GM12878 (cell line): Measurements from ENCODE around the gene KRTAP4-1. TPM values are rescaled to one million over a fixed set of nuclear protein-coding genes. Genes with fewer than 3 reads are reported as not detected.

ENCODE experiments used
- ATAC-seq: fragments of 200-7000 bp; cut with Tn5 transposase; 3 replicates; pipeline ENCODE4 v1.9.1; 2020; ENCODE audit warnings: mild to moderate bottlenecking, moderate library complexity
- BruUV-seq: library from RNA; stranded (reverse); fragments of 400-500 nt; replicated peaks from 2 replicates; lab custom pipeline; 2021; lab: Mats Ljungman, UMichigan
- CTCF ChIA-PET: fragments of 300-600 bp; sonication (Branson Sonifier 250); formaldehyde crosslinking; extraction: SDS; loops from one replicate; lab custom pipeline; 2021; ENCODE audit warnings: inconsistent platforms; lab: Yijun Ruan, JAX
- POLR2A ChIA-PET: fragments of 350-600 bp; formaldehyde crosslinking; extraction: SDS; loops from one replicate; lab custom pipeline; 2021; ENCODE audit warnings: inconsistent platforms; lab: Charles Lee
- RAD21 ChIA-PET: fragments of 300-600 bp; sonication (Branson Sonifier 250); formaldehyde crosslinking; loops from one replicate; lab custom pipeline; 2023; ENCODE audit warnings: antibody characterized with exemption; ENCODE audit not compliant: unreplicated experiment; lab: Charles Lee
- SMC1A ChIA-PET: fragments of 300-600 bp; sonication (Branson Sonifier 250); formaldehyde crosslinking; loops from one replicate; lab custom pipeline; 2023; ENCODE audit not compliant: unreplicated experiment, uncharacterized antibody; lab: Charles Lee
- DNase-seq: peaks from one replicate; pipeline ENCODE4 v3.0.0-alpha.2; 2011; ENCODE audit warnings: low read depth, low spot score
- FAIRE-seq: peaks from 3 replicates; lab custom pipeline; 2011; peaks lifted over from hg19 to GRCh38; lab: Jason Lieb, UNC
- H2AFZ ChIP-seq: 2 replicates; pipeline ENCODE4 v1.6.0; 2011; ENCODE audit warnings: low read depth, low read length, control low read depth; ENCODE audit not compliant: control insufficient read depth
- H3K27ac ChIP-seq: 2 replicates; pipeline ENCODE4 v1.5.1; 2011; ENCODE audit warnings: control low read depth; ENCODE audit not compliant: control insufficient read depth, insufficient read depth
- H3K27me3 ChIP-seq, 2 experiments: replicated peaks in 1 of 2; 2 replicates each; pipeline versions ENCODE4 v1.6.0 to v1.6.1; 2011; ENCODE audit warnings: low read length in 1 of 2; ENCODE audit not compliant: control insufficient read depth in 2 of 2, insufficient read depth in 2 of 2
- H3K36me3 ChIP-seq, 2 experiments: 2 replicates each; pipeline ENCODE4 v1.5.1; 2011; ENCODE audit warnings: low read length in 1 of 2; ENCODE audit not compliant: control insufficient read depth in 2 of 2, insufficient read depth in 2 of 2
- H3K4me1 ChIP-seq: 2 replicates; pipeline ENCODE4 v1.6.1; 2011; ENCODE audit warnings: mild to moderate bottlenecking, low read length, moderate library complexity, mixed read lengths; ENCODE audit not compliant: control insufficient read depth, insufficient read depth
- H3K4me2 ChIP-seq: 2 replicates; pipeline ENCODE4 v1.6.0; 2011; ENCODE audit warnings: control low read depth; ENCODE audit not compliant: control insufficient read depth, insufficient read depth
- H3K4me3 ChIP-seq: fragments of 200-600 bp; sonication (generic); 2 replicates; pipeline ENCODE4 v1.5.1; 2016
- H3K79me2 ChIP-seq: 2 replicates; pipeline ENCODE4 v1.6.0; 2011; ENCODE audit warnings: low read length; ENCODE audit not compliant: control insufficient read depth, insufficient read depth
- H3K9ac ChIP-seq: 2 replicates; pipeline ENCODE4 v1.8.0; 2011; ENCODE audit warnings: low read length, control low read depth, mixed read lengths; ENCODE audit not compliant: control insufficient read depth, insufficient read depth
- H3K9me3 ChIP-seq: replicated peaks from 3 replicates; pipeline ENCODE4 v1.5.1; 2011; ENCODE audit warnings: mild to moderate bottlenecking, low read length; ENCODE audit not compliant: control insufficient read depth, insufficient read depth
- H4K20me1 ChIP-seq: 2 replicates; pipeline ENCODE4 v1.6.0; 2011; ENCODE audit not compliant: control insufficient read depth, insufficient read depth
- HCFC1 ChIP-seq: fragments of 150-350 bp; IDR thresholded peaks from 2 replicates; pipeline ENCODE4 v1.6.1; 2014; ENCODE audit warnings: low read length
- JUND ChIP-seq: IDR thresholded peaks from 2 replicates; pipeline ENCODE4 v1.6.1; 2012; ENCODE audit warnings: low read depth, mild to moderate bottlenecking, low read length, improper control_type of control experiment, moderate library complexity
- NRF1 ChIP-seq: conservative IDR thresholded peaks from 2 replicates; pipeline ENCODE4 v1.6.1; 2011; ENCODE audit warnings: mild to moderate bottlenecking, low read depth, low read length, improper control_type of control experiment
- SIX5 ChIP-seq: IDR thresholded peaks from 2 replicates; pipeline ENCODE4 v1.6.1; 2011; ENCODE audit warnings: mild to moderate bottlenecking, low read depth, low read length, moderate library complexity; ENCODE audit not compliant: severe bottlenecking
- ZSCAN29 ChIP-seq: fragments of 450-650 bp; IDR thresholded peaks from 2 replicates; pipeline ENCODE4 v1.6.1; 2017; ENCODE audit warnings: mild to moderate bottlenecking, moderate library complexity
- WGBS: methylation state at CpG from one replicate; pipeline ENCODE4 v1.1.6; 2016; ENCODE audit warnings: low lambda C conversion rate; ENCODE audit not compliant: insufficient replicate concordance, insufficient coverage; ENCODE audit errors: missing lambda C conversion rate; 5-methylcytosine and 5-hydroxymethylcytosine counted together
- in situ Hi-C: fragments of 300-500 bp; cut with MboI; formaldehyde crosslinking; loops from 9 replicates; pipeline ENCODE4 v1.14.3; 2018; ENCODE audit warnings: mixed read lengths
- intact Hi-C: fragments of 100-400 bp; cut with micrococcal nuclease; formaldehyde crosslinking; loops from one replicate; pipeline ENCODE4 v1.14.2; 2022; ENCODE audit not compliant: unreplicated experiment
- polyA plus RNA-seq, 11 experiments: library from polyadenylated mRNA; depleted of rRNA in 4 of 11; unstranded in 6 of 11; stranded (reverse) in 5 of 11; fragments of >200 nt; fragmentation: Nextera tagmentation in 4 of 11; fragmentation: Illumina TruSeq in 1 of 11; extraction: Ambion mirVana in 4 of 11; extraction: Trizol in 1 of 11; gene quantifications; 1 replicate in 1 of 11; 2 replicates in 10 of 11; pipeline versions ENCODE4 v1.2.1 to v1.2.3, GENCODE V29; 2011 to 2016; ENCODE audit warnings: inconsistent platforms in 2 of 11, missing spikeins in 2 of 11, low read depth in 1 of 11
- total RNA-seq, 4 experiments: library from RNA; depleted of rRNA in 3 of 4; stranded (reverse); fragments of >200 nt in 3 of 4; fragmentation: Illumina TruSeq in 1 of 4; extraction: Trizol in 1 of 4; gene quantifications; 2 replicates each; pipeline versions ENCODE4 v1.2.1 to v1.2.3, GENCODE V29; 2013 to 2021
- TF ChIP-seq, protein P1 (sequence below): fragments of 450-650 bp; IDR thresholded peaks from 2 replicates; pipeline ENCODE4 v1.6.1; 2017; ENCODE audit warnings: antibody characterized with exemption, mild to moderate bottlenecking, moderate library complexity
- TF ChIP-seq, protein P2 (sequence below): fragments of 450-650 bp; conservative IDR thresholded peaks from 2 replicates; pipeline ENCODE4 v1.6.1; 2017; ENCODE audit warnings: mild to moderate bottlenecking, moderate library complexity
- TF ChIP-seq, protein P3 (sequence below): fragments of 450-650 bp; IDR thresholded peaks from 2 replicates; pipeline ENCODE4 v1.6.1; 2017; ENCODE audit warnings: borderline replicate concordance
- TF ChIP-seq, protein P4 (sequence below): fragments of 450-650 bp; IDR thresholded peaks from 2 replicates; pipeline ENCODE4 v1.6.1; 2016; ENCODE audit warnings: mild to moderate bottlenecking, moderate library complexity, borderline replicate concordance

KRTAP4-1 gene
- total and polyA plus RNA-seq, 10 of the 15 experiments (the other 5 are each of a cell fraction or from before 2014, with no cell fraction given), result not detected

- BruUV-seq, result no TSS peak
- no peak within 1 kb of the TSS for H2AFZ ChIP-seq
These were observed 24.1 kb downstream of the KRTAP4-1 start, which contains the start of gene KRTAP4-4 for GRCh38 chr17:41160648-41161047. Gene KRTAP4-4 (minus strand): TSS chr17:41160748. CDS start chr17:41160691, 57 bp downstream.

More at GRCh38 chr17:41160648-41161047, 24.1 kb downstream of the KRTAP4-1 start, which contains the start of gene KRTAP4-4:
- H3K9me3 ChIP-seq, result no peaks in the 10 kb centered on the region
- ChIA-PET CTCF (no interaction called here), RAD21 (no interaction called here), POLR2A (no interaction called here), SMC1A (no interaction called here)
- H3K4me3 ChIP-seq, result no peak within 1 kb of the TSS
- no peaks in the 10 kb centered on the region for H3K4me1 ChIP-seq
- H3K4me2 ChIP-seq, result no peak within 1 kb of the TSS
- no peak for FAIRE-seq
- H4K20me1 ChIP-seq, result no peaks in the 10 kb centered on the region
- H3K79me2 ChIP-seq, result no peaks in the 10 kb centered on the region
- no peak within 1 kb of the TSS for H3K9ac ChIP-seq
- in situ Hi-C loops, result no loop called here
- no peak within 1 kb of the TSS for H3K27ac ChIP-seq
- no peaks in the 10 kb centered on the region; a peak in 3 of 4 replicates for H3K27me3 ChIP-seq
- DNase-seq, result no peak
- no peak for ATAC-seq
- intact Hi-C loops, result no loop called here
- no peaks in the 10 kb centered on the region for H3K36me3 ChIP-seq
- TF ChIP-seq SIX5 (no peak), JUND (no peak), NRF1 (no peak), ZSCAN29 (no peak), HCFC1 (no peak)
- TF ChIP-seq, protein P1, sequence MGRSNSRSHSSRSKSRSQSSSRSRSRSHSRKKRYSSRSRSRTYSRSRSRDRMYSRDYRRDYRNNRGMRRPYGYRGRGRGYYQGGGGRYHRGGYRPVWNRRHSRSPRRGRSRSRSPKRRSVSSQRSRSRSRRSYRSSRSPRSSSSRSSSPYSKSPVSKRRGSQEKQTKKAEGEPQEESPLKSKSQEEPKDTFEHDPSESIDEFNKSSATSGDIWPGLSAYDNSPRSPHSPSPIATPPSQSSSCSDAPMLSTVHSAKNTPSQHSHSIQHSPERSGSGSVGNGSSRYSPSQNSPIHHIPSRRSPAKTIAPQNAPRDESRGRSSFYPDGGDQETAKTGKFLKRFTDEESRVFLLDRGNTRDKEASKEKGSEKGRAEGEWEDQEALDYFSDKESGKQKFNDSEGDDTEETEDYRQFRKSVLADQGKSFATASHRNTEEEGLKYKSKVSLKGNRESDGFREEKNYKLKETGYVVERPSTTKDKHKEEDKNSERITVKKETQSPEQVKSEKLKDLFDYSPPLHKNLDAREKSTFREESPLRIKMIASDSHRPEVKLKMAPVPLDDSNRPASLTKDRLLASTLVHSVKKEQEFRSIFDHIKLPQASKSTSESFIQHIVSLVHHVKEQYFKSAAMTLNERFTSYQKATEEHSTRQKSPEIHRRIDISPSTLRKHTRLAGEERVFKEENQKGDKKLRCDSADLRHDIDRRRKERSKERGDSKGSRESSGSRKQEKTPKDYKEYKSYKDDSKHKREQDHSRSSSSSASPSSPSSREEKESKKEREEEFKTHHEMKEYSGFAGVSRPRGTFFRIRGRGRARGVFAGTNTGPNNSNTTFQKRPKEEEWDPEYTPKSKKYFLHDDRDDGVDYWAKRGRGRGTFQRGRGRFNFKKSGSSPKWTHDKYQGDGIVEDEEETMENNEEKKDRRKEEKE, result no peak
- TF ChIP-seq, protein P2, sequence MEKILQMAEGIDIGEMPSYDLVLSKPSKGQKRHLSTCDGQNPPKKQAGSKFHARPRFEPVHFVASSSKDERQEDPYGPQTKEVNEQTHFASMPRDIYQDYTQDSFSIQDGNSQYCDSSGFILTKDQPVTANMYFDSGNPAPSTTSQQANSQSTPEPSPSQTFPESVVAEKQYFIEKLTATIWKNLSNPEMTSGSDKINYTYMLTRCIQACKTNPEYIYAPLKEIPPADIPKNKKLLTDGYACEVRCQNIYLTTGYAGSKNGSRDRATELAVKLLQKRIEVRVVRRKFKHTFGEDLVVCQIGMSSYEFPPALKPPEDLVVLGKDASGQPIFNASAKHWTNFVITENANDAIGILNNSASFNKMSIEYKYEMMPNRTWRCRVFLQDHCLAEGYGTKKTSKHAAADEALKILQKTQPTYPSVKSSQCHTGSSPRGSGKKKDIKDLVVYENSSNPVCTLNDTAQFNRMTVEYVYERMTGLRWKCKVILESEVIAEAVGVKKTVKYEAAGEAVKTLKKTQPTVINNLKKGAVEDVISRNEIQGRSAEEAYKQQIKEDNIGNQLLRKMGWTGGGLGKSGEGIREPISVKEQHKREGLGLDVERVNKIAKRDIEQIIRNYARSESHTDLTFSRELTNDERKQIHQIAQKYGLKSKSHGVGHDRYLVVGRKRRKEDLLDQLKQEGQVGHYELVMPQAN, result no peak
- TF ChIP-seq, protein P3, sequence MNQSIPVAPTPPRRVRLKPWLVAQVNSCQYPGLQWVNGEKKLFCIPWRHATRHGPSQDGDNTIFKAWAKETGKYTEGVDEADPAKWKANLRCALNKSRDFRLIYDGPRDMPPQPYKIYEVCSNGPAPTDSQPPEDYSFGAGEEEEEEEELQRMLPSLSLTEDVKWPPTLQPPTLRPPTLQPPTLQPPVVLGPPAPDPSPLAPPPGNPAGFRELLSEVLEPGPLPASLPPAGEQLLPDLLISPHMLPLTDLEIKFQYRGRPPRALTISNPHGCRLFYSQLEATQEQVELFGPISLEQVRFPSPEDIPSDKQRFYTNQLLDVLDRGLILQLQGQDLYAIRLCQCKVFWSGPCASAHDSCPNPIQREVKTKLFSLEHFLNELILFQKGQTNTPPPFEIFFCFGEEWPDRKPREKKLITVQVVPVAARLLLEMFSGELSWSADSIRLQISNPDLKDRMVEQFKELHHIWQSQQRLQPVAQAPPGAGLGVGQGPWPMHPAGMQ, result no peak
- TF ChIP-seq, protein P4, sequence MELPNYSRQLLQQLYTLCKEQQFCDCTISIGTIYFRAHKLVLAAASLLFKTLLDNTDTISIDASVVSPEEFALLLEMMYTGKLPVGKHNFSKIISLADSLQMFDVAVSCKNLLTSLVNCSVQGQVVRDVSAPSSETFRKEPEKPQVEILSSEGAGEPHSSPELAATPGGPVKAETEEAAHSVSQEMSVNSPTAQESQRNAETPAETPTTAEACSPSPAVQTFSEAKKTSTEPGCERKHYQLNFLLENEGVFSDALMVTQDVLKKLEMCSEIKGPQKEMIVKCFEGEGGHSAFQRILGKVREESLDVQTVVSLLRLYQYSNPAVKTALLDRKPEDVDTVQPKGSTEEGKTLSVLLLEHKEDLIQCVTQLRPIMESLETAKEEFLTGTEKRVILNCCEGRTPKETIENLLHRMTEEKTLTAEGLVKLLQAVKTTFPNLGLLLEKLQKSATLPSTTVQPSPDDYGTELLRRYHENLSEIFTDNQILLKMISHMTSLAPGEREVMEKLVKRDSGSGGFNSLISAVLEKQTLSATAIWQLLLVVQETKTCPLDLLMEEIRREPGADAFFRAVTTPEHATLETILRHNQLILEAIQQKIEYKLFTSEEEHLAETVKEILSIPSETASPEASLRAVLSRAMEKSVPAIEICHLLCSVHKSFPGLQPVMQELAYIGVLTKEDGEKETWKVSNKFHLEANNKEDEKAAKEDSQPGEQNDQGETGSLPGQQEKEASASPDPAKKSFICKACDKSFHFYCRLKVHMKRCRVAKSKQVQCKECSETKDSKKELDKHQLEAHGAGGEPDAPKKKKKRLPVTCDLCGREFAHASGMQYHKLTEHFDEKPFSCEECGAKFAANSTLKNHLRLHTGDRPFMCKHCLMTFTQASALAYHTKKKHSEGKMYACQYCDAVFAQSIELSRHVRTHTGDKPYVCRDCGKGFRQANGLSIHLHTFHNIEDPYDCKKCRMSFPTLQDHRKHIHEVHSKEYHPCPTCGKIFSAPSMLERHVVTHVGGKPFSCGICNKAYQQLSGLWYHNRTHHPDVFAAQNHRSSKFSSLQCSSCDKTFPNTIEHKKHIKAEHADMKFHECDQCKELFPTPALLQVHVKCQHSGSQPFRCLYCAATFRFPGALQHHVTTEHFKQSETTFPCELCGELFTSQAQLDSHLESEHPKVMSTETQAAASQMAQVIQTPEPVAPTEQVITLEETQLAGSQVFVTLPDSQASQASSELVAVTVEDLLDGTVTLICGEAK, result no peak
- TF ChIP-seq, all 136 proteins: peak for 0
- 0% methylated on average over 1 of the region's 1 CpG for WGBS
